ENCODE data around the gene ARL3.

ARL3 gene

DNA sequence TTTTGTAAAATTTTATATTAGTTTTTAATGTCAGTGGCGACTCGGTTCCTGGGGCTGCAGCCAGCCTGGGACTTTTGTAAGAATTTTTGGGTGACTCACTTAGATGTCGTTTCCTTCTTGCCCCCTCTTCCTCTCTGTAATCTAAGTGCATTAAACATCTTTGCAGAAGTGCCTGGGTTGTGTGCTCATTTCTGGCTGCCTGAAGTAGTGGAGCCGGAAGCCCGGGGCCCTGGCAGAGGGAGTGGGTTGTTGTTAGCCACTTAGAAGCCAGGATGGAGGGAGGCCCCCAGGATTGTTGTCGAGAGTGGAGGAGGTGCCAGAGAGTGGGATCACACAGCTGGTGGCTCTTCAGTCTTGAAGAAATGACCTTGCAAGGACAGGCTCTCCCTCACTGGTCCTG lies 80.9 kb downstream of the ARL3 start:
- no peak for DNase-seq

DNA sequence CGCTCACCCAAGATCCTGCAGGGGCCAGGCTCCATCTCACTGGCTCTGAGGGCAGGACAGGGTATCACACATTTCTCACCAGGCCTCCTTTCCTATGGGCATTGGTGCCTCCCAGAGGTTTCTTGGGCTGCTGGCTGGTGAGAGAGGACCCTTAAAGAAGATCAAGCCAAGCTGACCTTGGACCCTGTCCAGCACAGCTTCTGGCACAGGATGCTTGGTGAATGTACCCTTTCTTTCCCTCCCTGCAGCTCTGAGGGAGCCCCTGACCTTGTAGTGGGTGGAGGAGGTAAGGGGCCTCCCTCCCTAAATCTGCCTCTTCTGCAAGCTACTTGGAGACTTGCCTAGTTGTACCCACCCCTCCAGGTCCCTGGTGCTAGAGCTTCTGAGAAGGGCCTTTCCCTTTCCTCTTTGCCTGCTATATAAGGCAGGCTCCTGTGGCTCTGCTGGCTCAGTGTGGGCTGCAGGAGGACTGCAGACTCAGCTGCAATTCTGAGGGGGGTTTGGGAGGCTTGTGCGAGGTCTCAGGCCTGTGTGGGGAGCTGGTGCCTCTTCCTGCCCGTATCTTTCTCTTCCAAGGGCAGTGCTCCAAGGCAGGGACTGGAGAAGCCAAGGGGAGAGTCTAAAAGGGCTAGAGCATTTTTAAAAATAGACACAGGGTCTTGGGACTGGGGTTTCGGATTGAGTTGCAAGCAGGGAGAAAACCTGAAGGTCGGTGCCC lies 81.6 kb downstream of the ARL3 start:
- DNase-seq, result no peak

DNA sequence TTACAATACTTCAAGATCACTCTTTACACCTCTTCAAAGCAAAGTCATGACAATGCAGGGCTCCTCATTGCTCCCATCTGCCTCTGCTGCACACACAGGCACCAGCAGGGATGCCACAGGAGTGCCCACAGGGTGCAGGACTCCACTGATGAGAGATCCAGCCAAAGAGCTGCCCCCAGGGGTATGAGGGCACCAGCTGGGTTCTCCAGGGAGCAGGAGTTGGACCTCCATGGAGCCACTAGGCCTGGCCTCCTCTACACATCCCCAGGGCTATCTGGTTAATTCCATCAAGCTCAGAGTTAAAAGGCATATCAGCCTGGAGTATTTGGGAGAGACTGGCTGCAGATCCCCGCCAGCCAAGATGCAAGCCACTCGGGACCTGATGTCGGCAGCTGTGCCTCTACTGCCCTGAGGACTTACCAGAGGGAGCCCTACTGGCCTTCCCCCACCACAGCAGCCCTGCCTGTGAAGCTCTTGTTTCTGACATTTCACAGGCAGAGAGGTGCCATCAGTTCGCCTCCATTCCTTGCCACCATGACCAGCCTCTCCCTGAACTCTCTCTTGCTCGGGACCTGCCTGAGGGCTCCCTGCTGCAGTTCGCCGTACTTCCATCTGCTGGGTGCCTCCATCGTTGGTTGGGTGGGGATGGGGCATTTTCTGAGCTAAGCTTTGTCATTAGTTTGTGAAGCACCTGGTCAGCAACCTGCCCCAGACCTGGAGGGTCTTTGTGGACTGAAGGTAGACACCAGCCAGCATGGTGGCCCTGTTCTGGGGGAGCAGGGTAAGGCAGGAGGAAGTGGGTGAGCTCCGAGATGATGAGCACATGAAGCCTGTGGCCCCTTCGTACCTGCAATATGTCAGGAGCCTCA lies 82.4 kb downstream of the ARL3 start:
- no peak for DNase-seq

DNA sequence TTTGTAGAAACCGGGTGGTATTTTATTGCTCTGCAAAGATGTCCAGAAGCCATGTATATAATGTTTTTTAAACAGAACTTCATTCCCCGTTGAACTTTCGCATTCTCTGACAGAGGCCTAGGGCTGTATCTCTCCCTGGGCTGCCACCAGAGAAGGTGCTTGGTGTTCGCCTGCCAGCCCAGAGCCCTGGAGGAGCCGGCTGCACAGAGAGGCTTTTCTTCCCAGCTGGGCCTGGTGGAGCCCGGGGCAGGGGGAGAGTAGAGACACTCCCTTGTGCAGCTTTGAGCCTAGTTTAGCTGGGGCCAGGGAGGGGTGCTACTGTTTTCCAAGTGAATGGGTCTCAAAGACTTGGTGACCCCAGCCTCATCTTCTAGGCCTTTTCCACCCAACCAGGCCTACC lies 83.5 kb downstream of the ARL3 start:
- DNase-seq, result no peak

DNA sequence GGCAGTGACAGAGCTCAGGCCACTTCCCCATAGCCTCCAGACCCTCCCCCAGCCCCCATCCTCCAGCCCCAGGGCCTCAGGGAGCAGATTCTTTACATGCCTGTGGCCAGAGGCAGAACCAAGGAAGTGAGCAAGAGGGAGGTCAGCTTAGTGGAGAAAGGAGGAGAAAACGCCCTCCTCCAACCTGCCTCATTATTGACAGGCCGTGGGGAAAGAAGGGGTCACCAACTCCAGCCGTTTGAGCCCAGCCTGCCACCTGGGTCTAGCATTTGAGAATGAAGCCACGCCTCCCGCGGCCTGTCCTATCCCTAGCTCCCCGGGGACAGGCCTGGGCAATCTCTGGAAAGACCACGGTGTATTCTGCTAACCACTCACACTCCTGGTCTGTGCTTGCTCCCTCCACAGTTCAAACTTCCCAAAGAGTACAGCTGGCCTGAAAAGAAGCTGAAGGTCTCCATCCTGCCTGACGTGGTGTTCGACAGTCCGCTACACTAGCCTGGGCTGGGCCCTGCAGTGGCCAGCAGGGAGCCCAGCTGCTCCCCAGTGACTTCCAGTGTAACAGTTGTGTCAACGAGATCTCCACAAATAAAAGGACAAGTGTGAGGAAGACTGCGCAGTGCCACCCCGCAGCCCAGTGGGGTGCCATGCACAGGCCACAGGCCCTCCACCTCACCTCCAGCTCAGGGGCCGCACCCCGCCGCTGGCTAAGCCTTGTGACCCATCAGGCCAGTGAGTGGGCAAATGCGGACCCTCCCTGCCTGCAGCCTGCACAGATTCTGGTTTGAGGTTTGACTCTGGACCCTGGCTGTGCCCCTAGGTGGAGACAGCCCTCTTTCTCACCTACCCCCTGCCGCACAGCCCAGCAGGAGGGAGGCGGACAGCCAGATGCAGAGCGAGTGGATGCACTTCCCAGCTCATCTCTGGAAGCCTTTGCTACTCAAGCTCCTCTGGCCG lies 84.3 kb downstream of the ARL3 start:
- DNase-seq, result no peak

DNA sequence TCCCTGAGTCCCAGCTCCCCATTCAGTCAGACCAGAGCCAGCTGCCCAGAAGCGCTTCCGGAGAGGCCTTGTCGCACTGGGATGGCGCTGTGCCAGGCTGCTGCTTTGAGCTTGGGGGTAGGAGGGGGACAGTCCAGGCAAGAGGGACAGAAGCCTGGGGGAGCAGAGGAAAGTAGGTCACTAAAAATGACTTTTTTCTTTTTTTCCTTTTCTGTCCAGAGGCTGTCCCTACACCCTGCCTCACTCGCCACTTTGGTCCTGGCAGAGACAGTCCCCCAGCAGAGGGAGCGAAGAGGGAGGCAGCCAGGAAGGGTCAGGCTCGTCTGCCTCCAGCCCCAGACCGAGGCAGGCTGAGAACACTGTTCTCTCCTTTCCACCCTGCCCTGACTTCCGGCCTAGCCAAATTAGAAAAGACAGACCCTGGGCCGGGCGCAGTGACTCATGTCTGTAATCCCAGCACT lies 85.7 kb downstream of the ARL3 start:
- DNase-seq, result no peak

DNA sequence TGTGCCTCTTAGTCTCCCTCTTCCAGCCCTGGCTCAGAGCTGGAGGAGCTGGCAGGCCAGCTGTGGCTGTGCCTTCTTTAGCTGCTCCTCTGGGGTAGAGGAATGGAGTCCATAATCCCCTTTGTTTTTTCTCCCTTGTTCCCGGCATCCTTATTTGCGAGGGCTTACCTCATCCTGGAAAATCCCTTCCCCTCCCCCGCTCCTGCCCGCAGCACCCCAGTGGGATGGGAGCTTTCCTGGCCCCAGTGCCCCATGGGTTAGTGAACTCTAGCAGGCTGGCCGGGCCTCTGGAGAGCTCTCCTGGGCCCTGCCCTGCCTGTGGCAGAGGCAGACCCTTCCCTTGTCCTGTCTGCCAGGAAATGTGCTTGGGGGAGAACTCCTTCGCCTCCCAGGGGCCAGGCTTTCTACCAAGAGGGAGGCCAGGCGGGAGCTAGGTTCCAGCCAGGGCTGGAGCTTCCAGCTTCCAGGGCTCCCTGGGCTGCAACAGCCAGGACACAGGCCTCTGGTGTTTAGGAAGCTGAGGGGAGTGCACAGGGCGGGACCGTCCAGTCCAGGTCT lies 86.4 kb downstream of the ARL3 start:
- no peak for DNase-seq

DNA sequence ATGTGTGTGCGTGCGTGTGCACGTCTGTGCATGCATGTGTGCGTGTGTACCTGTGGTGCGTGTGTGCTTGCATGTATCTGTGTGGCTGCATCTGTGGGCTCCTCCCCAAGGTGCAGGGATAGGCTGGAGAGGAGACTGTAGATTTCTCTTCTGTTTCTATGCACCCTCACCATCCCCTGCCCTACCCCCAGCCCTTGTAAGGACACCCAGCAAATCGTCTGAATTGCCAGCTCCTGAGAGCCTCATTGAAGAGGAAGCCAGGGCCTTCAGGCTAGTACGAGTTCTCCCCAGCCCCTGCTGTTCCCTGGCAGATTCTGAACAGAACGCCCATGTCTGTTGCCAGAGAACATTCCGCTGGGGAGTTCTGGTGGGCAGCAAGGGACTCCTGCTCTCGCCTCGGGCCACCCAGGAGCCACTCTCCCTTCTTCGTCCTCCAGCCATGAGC lies 86.9 kb downstream of the ARL3 start:
- DNase-seq, result no peak

DNA sequence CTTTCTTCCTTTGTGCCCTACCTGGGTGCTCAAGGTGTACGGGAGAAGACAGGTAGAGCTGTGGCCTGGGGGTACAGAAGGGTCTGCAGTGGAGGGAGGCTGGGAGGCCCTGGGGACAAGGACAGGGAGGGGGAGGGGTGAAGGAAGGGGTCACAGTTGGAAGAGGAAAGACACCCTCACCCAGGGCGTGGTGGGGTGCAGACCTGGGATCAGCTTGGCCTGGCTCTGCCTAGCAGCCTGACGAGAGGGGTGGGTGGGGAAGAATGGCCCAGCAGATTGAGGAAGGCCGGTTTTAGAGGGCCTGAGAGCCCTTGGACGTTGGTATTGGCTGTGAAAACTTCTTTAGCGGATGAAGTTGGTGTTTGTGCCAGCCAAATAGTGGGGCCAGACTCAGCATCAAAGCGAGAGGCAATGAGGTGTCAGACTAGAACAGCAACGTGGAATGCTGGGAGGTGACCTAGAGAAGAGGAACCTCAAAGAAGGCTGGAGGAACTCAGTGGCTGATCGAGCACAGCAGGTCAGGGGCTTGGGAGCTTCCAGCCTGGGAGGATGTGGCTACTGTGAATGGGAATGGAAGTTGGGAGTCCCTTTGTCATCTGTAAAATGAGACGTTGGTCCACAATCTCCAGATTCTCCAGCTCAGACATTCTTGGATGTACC lies 88.0 kb downstream of the ARL3 start:
- DNase-seq, result no peak

DNA sequence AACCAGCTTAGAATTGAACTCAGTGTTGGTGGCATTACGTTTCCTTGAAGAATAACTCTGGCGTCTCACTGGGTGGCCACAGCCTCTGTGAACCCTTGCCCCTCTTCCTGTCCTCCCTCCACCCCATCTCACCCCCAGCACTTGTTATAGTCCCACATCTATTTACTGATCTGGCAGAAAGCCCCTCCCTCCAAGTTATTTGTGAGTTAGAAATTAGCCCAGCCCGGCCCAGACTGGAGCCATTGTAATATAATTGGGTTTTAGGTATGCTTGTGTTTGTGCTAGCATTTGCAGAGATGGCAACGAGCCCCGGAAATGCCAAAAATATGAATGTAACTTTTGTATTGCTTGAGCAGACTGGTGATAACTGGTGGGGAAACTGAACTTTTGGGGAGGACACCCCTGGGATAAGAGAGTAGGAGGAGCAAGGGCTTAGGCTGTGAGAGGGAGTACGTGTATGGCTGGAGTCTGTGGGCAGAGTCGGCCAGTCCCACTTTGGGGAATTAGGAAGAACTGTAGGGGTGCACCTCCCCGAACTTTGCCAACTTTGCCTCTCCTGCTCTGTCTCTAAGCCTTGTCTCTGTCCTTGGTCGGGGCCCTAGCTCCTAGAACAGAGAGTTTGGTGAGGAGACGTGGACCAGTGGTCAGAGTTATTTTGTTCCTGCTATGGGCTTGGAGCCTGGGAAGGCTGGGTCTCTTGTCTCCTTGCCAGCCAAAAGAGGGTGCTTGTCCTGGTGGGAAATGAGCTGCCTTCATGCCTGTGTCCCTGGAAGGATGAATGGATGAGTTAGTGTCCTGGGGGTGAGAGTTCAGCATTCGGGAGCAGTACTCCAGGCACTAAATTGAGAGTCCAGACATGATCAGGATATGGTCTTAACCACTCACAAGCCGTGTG lies 89.2 kb downstream of the ARL3 start:
- DNase-seq, result no peak

DNA sequence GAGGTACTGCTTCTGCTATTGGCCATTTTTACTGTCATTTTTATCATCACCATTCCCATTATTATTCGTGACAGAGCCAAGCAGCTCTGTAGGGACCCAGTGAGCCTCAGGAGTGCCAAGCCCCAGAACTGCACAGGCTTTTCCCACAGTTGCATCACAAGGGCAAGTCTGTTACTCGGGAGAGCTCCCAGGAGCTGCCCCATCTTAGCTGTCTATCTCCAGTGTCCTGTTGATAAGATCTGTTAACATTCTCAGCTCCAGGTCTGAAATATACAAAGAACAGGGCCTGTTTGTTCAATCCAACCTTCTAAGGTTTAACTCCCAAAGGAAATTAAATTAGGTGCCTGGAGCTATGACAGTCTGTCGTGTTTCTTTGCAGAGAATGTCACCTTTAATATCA lies 90.1 kb downstream of the ARL3 start:
- no peak for DNase-seq
